Cardiac fibroblast (primary cell): ENCODE measurements around the gene GLIS1.

Experiments used
- DNase-seq, 2 donors: peaks; one replicate each; pipeline versions ENCODE4 v3.0.0 to v3.0.0-alpha.2; 2010; ENCODE audit warnings: low read depth in 2 of 2
- H3K4me3 ChIP-seq, 2 donors: replicated peaks in 1 of 2; 1 replicate in 1 of 2; 2 replicates in 1 of 2; pipeline ENCODE4 v1.5.1; 2011; ENCODE audit warnings: low read depth in 2 of 2, low read length in 2 of 2, mild to moderate bottlenecking in 2 of 2, moderate library complexity in 1 of 2
- TF ChIP-seq, protein P1 (sequence below): IDR thresholded peaks from one replicate; pipeline ENCODE4 v1.5.1; 2011; ENCODE audit warnings: low read depth, mild to moderate bottlenecking, low read length, inconsistent platforms

The GLIS1 gene

DNA sequence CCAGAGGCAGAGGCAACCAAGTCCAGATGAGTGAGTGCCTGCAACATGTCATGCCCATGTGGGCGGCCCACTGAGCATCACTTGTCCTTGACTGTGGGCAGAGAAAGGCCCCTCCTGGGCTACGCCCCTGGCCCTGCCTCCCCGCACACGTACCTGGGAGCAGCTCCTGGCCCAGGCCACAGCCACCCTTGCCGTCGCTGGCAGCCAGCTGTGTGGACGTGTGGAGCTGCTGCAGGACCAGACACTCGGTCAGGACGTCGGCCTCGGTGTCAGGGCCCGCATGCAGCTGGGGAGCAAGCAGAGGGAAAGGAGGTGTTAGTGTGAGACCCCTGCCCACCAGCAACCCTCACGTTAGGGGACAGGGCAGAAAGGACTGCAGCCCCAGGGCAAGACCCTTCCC lies 218.5 kb downstream of the GLIS1 start:
- no peak overlapping the region for H3K4me3 ChIP-seq
- TF ChIP-seq, protein P1, sequence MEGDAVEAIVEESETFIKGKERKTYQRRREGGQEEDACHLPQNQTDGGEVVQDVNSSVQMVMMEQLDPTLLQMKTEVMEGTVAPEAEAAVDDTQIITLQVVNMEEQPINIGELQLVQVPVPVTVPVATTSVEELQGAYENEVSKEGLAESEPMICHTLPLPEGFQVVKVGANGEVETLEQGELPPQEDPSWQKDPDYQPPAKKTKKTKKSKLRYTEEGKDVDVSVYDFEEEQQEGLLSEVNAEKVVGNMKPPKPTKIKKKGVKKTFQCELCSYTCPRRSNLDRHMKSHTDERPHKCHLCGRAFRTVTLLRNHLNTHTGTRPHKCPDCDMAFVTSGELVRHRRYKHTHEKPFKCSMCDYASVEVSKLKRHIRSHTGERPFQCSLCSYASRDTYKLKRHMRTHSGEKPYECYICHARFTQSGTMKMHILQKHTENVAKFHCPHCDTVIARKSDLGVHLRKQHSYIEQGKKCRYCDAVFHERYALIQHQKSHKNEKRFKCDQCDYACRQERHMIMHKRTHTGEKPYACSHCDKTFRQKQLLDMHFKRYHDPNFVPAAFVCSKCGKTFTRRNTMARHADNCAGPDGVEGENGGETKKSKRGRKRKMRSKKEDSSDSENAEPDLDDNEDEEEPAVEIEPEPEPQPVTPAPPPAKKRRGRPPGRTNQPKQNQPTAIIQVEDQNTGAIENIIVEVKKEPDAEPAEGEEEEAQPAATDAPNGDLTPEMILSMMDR: no peak
- DNase-seq: no peak

DNA sequence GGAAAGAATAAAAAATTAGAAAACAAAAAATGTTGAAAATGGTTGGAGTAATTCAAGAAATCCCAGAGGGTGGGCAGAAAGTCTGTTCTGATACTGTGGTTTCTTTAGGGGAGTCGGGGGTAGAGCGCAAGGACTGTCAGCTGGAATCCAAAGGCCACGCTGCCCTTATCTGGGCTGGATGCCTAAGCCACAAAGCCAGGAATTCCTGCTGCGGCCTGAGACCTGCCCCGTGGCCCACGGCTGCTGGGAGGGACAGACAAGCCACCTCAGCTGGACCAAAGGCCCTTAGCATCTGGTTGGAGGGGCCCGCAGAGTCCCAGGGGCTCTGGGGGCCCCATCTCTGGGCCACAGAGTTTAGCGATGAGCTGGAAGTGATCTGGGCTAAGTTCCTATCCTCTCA lies 219.5 kb downstream of the GLIS1 start:
- no peak overlapping the region for H3K4me3 ChIP-seq
- TF ChIP-seq, protein P1: no peak
- DNase-seq: peak in 1 of 2 donors; percentile 20

DNA sequence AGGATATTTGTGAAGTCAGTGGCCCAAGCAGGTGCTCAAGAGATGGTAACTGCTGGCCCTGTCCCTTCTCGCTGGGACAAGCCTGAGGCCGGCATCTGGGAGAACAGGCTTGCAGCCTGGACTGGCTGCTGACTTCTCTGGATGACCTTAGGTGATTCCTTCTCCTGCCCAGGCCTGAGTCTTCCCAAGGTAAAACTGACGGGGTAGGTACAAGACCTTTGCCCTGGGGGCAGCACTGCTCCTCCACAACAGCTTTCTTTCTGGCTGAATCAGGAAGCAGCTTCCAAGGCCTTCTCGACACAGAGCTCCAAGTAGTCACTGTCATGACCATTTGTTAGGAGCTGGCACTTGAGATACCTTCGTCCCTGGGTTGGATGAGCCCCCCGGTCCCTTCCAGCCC lies 220.2 kb downstream of the GLIS1 start:
- TF ChIP-seq, protein P1: no peak
- no peak overlapping the region for H3K4me3 ChIP-seq
- DNase-seq: no peak

DNA sequence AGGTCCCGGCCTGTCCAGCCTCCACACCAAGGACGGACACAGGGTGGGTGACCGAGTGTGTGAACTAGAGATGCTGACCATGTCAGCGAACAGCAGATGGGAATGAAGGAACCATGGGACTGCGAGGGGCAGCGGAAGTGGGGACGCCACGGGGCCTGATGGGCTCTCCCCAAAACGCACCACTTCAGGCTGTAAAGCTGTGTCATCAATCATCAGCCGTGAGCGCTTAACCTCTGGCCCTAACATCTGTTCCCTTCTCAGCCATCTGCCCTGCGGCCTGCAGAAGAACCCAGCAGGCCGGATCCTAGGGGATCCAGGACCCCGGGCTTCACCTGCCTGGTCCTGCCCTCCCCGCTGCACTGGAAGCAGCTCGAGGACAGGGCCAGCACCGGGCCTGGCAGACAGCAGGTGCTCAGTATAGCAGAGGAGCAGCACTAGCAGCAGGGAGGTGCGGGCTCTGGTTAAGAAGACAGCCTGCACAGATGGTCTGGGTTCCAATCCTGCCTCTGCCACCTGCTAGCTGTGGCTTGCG lies 221.1 kb downstream of the GLIS1 start:
- no peak overlapping the region for H3K4me3 ChIP-seq
- TF ChIP-seq, protein P1: no peak
- no peak for DNase-seq

DNA sequence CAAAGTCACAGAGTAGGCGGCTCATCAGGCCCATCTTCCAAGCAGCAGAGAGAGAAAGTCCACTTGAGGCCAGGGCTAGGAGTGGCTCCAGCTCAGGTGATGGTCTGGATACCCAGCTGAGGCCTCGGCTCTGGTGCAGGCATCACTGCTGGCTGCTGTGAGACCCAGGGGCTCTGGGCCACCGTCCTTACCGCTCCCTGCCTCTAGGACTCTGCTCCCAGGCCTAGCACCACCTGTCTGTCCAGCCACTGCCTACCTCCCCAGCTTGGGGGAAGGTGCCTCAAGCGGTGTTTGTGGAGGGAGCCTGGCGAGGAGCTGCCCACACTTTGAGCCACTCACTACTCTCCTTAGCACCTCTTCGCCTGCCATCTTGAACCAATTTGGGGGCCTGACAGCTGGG lies 221.9 kb downstream of the GLIS1 start:
- no peak overlapping the region for H3K4me3 ChIP-seq
- DNase-seq: no peak
- TF ChIP-seq, protein P1: no peak

DNA sequence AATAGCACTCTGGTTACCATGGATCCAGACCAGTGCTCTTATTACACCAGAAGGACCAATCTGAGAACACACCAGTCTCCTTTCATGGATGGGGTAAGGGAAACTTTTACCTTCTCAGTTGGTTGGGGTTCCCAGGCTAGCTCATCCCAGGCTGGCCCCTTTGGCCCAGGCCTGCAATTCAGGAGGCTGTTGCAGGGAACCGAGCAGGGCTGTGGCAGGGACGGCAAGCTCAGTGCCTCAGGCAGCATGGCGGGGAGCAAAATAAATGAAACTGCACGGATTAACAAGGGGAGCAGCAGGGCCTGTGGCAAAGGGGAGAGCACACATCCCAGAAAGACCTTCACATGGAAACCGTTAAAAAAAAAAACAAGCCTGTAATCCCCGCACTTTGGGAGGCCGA lies 222.8 kb downstream of the GLIS1 start:
- DNase-seq: no peak
- TF ChIP-seq, protein P1: no peak

DNA sequence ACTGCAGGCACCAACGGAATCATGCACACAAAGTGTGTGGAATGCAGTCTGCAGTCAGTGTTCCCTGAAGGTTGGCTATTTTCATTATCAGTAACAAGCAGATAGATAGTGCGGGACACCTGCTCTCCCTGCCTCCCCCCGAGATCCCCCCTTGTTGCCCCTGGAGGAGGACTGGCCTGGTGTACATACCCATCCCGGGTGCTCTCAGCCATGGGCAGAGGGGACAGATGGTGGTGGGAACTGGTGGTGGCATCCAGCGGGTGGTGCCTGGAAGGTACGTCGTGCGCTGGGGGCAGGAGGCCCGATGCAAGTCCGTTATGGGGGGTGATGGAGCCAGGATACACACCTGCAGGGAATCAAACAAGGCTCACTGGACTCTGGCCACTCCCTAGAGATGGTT lies 224.5 kb downstream of the GLIS1 start:
- no peak for DNase-seq
- TF ChIP-seq, protein P1: no peak
- H3K4me3 ChIP-seq: no peak overlapping the region

More for the DNA sequence above, 222.8 kb downstream of the GLIS1 start:
- H3K4me3 ChIP-seq: no peak overlapping the region
